HL-60 (cell line): ENCODE results near the gene ENOX2.

Experiments
- DNase-seq, 2 experiments: peaks; one replicate each; pipeline ENCODE4 v3.0.0-alpha.2; 2010 to 2020; ENCODE audit warnings: low read depth in 1 of 2, low spot score in 1 of 2
- H3K27ac ChIP-seq: fragments of 250-450 bp; sonication (Bioruptor Pico); replicated peaks from 2 replicates; pipeline ENCODE4 v1.5.1; 2020; ENCODE audit warnings: mild to moderate bottlenecking, moderate library complexity
- H3K27me3 ChIP-seq: fragments of 250-450 bp; sonication (Bioruptor Pico); 2 replicates; pipeline ENCODE4 v1.5.1; 2021; ENCODE audit warnings: mild to moderate bottlenecking, moderate library complexity; ENCODE audit not compliant: insufficient read depth, poor library complexity, severe bottlenecking
- H3K4me3 ChIP-seq: replicated peaks from 2 replicates; pipeline ENCODE4 v1.5.1; 2011; ENCODE audit warnings: mild to moderate bottlenecking, control low read depth, low read length; ENCODE audit not compliant: insufficient read depth
- CTCF ChIP-seq: IDR thresholded peaks from one replicate; pipeline ENCODE4 v1.5.1; 2011; ENCODE audit warnings: low read length, control low read depth, inconsistent platforms; ENCODE audit not compliant: insufficient read depth
- GABPA ChIP-seq: IDR thresholded peaks from 2 replicates; pipeline ENCODE4 v1.6.1; 2012; ENCODE audit warnings: low read depth
- POLR2AphosphoS5 ChIP-seq: IDR thresholded peaks from 2 replicates; pipeline ENCODE4 v1.6.1; 2012; ENCODE audit warnings: low read depth
- REST ChIP-seq: IDR thresholded peaks from 2 replicates; pipeline ENCODE4 v1.6.1; 2012; ENCODE audit warnings: low read depth; ENCODE audit not compliant: insufficient replicate concordance
- SPI1 ChIP-seq: IDR thresholded peaks from 2 replicates; pipeline ENCODE4 v1.6.1; 2012; ENCODE audit warnings: low read depth, mild to moderate bottlenecking, borderline replicate concordance

The ENOX2 gene

GRCh38 chrX:130623518-130623917, 279.5 kb downstream of the ENOX2 start:
- Histone ChIP-seq H3K4me3 (no peak overlapping the region), H3K27me3 (no peaks in the 10 kb centered on the region), H3K27ac (no peak overlapping the region)
- TF ChIP-seq REST (no peak), POLR2AphosphoS5 (no peak), GABPA (no peak), CTCF (no peak), SPI1 (no peak)
- no peak for DNase-seq

GRCh38 chrX:130615941-130616340, 287.1 kb downstream of the ENOX2 start:
- Histone ChIP-seq H3K27me3 (no peaks in the 10 kb centered on the region), H3K4me3 (no peak overlapping the region), H3K27ac (no peak overlapping the region)
- no peak for TF ChIP-seq GABPA
- no peak for TF ChIP-seq CTCF
- TF ChIP-seq SPI1: no peak
- TF ChIP-seq POLR2AphosphoS5: no peak
- TF ChIP-seq REST: no peak
- no peak for DNase-seq

- H3K4me3 ChIP-seq: no peak overlapping the region
- no peak for DNase-seq
- no peak for TF ChIP-seq CTCF
- no peak for TF ChIP-seq REST
- TF ChIP-seq SPI1: no peak
- H3K27ac ChIP-seq: no peak overlapping the region
- no peaks in the 10 kb centered on the region for H3K27me3 ChIP-seq
Measured at GRCh38 chrX:130607431-130607830, 295.6 kb downstream of the ENOX2 start.
